ENCODE measurements around the gene COPZ2. TPM values are rescaled to one million over a fixed set of nuclear protein-coding genes. Genes with fewer than 3 reads are reported as not detected.
A peak's percentile ranks its signal among the peaks of the same experiment; 100 is the strongest.
"Not testable (repeated sequence)": the region's sequence is repeated elsewhere in the genome, so short reads cannot be mapped to it uniquely, and the experiment has no call there.

COPZ2 gene, protein sequence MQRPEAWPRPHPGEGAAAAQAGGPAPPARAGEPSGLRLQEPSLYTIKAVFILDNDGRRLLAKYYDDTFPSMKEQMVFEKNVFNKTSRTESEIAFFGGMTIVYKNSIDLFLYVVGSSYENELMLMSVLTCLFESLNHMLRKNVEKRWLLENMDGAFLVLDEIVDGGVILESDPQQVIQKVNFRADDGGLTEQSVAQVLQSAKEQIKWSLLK
- 34.4 TPM for total RNA-seq

DNA sequence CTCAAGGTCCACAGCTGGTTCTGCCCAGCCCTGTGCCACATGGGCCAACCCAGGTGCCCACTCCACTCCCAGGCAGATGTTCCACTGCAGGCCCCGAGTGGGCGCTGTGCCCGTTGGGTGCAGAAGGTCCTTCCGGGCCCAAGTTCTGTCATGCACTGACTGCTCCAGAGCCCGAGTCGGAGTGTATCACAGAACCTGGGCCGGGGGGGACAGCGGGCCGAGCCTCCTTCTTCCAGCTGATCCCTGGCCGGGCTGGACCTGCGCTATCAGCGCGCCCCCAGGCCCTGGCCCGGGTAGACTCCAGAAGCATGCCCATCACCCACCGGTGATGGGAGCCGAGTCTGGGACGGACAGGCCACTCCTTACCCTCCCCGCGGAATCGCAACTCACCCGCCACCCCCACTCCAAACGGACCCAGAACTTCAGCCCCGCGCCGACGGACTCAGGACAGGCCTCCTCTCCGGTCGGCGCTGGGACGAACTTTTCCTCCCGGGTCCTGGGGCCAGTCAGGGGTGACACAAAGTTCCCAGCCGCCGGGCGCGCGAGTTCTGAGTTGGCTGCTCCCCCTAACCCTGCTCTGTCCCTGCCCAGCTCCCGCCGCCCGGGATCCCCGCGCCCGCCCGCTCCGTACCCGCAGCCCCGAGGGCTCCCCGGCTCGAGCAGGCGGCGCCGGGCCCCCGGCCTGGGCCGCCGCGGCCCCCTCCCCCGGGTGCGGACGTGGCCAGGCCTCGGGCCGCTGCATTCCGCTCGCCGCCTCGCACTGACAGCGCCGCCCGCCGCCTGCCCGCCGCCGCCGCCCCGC lies at the start of gene COPZ2:
COPZ2 (minus strand) TSS at position 762 of the 802 bp plus-strand sequence; CDS start at position 742, 20 bp downstream.
- DNase-seq (ENCODE audit: extremely low spot score in 2 of 2) = no peak

DNA sequence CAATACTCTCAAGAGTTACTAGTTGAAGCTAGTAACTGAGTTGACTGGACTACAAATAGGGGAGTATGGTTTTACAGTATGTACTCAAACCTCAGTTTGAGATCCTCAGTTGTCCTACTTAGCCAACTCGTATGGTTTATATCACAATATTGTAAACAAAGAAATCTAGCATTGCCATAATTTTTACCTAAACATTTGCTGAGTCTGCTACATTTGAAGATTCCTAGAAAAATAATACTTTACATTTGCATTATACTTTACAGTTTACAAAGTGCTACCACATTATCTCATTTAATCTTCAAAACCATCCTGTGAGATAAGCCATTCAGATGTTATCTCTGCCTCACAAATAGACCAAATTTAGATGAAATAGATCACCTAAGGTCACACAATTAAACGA lies 47.3 kb upstream of the COPZ2 start:
- H3K9me3 ChIP-seq = no peaks in the 10 kb centered on the region
- no peaks in the 10 kb centered on the region for H3K36me3 ChIP-seq
- peaks cover 22% of the 10 kb centered on the region for H3K4me1 ChIP-seq
- no peak overlapping the region for H3K27ac ChIP-seq
- intact Hi-C loops (cut with DNase I) = no loop called here
- DNase-seq (ENCODE audit: extremely low spot score in 2 of 2) = no peak
- TF ChIP-seq, protein P1, sequence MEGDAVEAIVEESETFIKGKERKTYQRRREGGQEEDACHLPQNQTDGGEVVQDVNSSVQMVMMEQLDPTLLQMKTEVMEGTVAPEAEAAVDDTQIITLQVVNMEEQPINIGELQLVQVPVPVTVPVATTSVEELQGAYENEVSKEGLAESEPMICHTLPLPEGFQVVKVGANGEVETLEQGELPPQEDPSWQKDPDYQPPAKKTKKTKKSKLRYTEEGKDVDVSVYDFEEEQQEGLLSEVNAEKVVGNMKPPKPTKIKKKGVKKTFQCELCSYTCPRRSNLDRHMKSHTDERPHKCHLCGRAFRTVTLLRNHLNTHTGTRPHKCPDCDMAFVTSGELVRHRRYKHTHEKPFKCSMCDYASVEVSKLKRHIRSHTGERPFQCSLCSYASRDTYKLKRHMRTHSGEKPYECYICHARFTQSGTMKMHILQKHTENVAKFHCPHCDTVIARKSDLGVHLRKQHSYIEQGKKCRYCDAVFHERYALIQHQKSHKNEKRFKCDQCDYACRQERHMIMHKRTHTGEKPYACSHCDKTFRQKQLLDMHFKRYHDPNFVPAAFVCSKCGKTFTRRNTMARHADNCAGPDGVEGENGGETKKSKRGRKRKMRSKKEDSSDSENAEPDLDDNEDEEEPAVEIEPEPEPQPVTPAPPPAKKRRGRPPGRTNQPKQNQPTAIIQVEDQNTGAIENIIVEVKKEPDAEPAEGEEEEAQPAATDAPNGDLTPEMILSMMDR (IDR thresholded peaks at IDR 0.05) = no peak
- TF ChIP-seq POLR2A (IDR thresholded peaks at IDR 0.05) (no peak), POLR2AphosphoS5 (IDR thresholded peaks at IDR 0.05; ENCODE audit: insufficient read depth in 1 of 2, low read depth in 1 of 2) (no peak)
- H3K27me3 ChIP-seq = no peaks in the 10 kb centered on the region
- no peak overlapping the region for H3K4me3 ChIP-seq

More for the DNA sequence above, at the start of gene COPZ2:
- Histone ChIP-seq H3K9me3 (no peaks in the 10 kb centered on the region), H3K27me3 (no peaks in the 10 kb centered on the region), H3K4me1 (peaks cover 17% of the 10 kb centered on the region), H3K36me3 (no peaks in the 10 kb centered on the region), H3K4me3 (peak within 1 kb of the TSS; percentile 67 to 73), H3K27ac (peak within 1 kb of the TSS; percentile 86)
- peak in 1 of 2 donors; percentile 61 for TF ChIP-seq POLR2AphosphoS5 (IDR thresholded peaks at IDR 0.05; ENCODE audit: insufficient read depth in 1 of 2, low read depth in 1 of 2)
- TF ChIP-seq, protein P1 (IDR thresholded peaks at IDR 0.05) = peak in 2 of 3 experiments; percentile 6 to 38
- TF ChIP-seq POLR2A (IDR thresholded peaks at IDR 0.05) = no peak
- intact Hi-C loops (cut with DNase I) = no loop called here

DNA sequence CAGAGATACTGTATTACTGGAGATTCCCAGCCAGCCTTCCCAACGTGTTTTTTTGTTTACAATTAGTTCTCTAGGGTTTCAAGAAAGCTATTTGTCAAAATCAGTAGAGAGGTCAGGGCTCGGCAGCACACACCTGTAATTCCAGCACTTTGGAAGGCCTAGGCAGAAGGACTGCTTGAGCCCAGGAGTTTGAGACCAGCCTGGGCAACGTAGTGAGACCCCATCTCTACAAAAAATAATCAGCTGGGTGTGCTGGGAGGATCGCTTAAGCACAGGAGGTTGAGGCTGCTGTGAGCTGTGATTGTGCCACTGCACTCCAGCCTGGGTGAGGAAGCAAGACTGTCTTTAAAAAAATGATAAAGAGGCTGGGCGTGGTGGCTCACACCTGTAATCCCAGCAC lies 44.3 kb upstream of the COPZ2 start:
- Histone ChIP-seq H3K27me3 (no peaks in the 10 kb centered on the region), H3K9me3 (no peaks in the 10 kb centered on the region), H3K4me3 (no peak overlapping the region), H3K27ac (no peak overlapping the region), H3K4me1 (peaks cover 22% of the 10 kb centered on the region), H3K36me3 (no peaks in the 10 kb centered on the region)
- TF ChIP-seq POLR2A (IDR thresholded peaks at IDR 0.05) (no peak), POLR2AphosphoS5 (IDR thresholded peaks at IDR 0.05; ENCODE audit: insufficient read depth in 1 of 2, low read depth in 1 of 2) (no peak)
- TF ChIP-seq, protein P1 (IDR thresholded peaks at IDR 0.05) = no peak
- DNase-seq (ENCODE audit: extremely low spot score in 2 of 2) = no peak
- intact Hi-C loops (cut with DNase I) = no loop called here

DNA sequence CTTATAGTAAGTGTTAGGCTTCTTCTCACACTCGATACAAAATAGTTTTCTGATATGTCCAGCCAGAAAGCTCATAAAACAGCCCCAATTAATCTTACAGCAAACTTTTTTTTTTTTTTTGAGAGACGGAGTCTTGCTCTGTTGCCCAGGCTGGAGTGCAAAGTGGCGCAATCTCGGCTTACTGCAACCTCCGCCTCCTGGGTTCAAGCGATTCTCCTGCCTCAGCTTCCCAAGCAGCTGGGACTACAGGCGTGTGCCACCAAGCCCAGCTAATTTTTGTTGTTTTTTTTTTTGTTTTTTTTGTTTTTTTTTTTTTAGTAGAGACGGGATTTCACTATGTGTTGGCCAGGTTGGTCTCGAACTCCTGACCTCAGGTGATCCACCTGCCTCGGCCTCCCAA lies 39.6 kb upstream of the COPZ2 start:
- intact Hi-C loops (cut with DNase I); DNase-seq (ENCODE audit: extremely low spot score in 2 of 2); H3K4me3 ChIP-seq; H3K27me3 ChIP-seq; H3K9me3 ChIP-seq; H3K27ac ChIP-seq; H3K4me1 ChIP-seq: not testable (repeated sequence)
- H3K36me3 ChIP-seq = peaks cover 0 to 28% of the 10 kb centered on the region in 2 donors

DNA sequence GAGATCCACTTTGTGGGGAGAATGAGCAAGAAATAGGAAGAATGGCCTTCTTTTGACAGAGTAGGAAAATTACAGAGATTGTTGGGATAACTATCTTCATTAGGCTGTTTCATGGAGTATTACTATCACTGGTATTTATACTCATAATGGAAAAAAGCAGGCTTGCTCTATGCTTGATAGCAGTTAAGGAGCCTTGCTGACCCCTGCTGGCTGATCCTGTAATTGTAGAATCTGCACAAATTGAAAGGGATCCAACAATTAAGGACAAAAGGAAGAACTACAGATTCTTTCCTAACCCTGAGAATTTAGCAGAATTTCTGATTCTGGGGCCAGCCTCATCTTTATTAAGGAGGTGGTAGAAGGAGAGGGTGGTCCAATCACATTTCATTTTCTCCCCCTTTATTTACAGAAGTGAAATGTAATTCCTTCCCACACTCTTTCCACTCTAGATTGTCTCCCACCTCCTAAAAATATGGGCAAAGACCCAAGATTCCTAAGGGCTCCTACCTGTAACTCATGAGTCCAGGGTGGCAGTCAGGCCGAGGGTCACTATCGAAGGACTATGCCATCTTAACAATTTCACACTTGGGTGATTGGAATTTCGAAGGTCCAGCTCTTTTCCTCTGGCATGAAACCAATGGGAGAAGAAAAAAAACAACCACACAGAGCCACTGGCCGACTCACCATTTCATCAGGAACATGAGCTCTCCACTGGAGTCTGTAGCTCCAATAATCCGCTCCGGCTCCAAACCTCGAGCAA lies 36.9 kb upstream of the COPZ2 start:
- intact Hi-C loops (cut with DNase I) = no loop called here
- Histone ChIP-seq H3K4me1 (no peaks in the 10 kb centered on the region), H3K27me3 (no peaks in the 10 kb centered on the region), H3K4me3 (no peak overlapping the region), H3K9me3 (no peaks in the 10 kb centered on the region), H3K36me3 (peaks cover 0 to 50% of the 10 kb centered on the region in 2 donors), H3K27ac (no peak overlapping the region)
- DNase-seq (ENCODE audit: extremely low spot score in 2 of 2) = no peak
- TF ChIP-seq POLR2AphosphoS5 (IDR thresholded peaks at IDR 0.05; ENCODE audit: insufficient read depth in 1 of 2, low read depth in 1 of 2) (peak in 1 of 2 donors; percentile 88), POLR2A (IDR thresholded peaks at IDR 0.05) (no peak)
- TF ChIP-seq, protein P1 (IDR thresholded peaks at IDR 0.05) = peak; percentile 80 to 87 (median 85)

DNA sequence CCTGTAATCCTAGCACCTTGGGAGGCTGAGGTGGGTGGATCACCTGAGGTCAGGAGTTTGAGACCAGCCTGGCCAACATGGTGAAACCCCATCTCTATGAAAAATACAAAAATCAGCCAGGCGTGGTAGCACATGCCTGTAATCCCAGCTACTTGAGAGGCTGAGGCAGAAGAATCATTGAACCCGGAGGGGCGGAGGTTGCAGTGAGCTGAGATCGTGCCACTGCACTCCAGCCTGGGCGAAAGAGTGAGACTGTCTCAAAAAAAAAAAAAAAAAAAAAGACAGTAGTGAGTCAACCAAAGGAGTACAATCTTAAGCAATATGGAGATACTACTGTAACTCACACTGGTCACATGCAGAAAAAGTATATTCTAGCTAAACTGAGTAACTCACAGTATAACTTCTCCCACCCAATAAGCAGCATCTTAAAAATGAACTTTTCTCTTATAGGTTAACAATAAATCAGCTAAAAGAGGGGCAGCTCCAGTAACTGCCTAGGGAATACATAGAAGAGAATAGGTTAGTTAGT lies 36.0 kb upstream of the COPZ2 start:
- peaks cover 0 to 59% of the 10 kb centered on the region in 2 donors for H3K36me3 ChIP-seq
- not testable (repeated sequence) for H3K27ac ChIP-seq; H3K4me1 ChIP-seq; H3K27me3 ChIP-seq; H3K9me3 ChIP-seq; DNase-seq (ENCODE audit: extremely low spot score in 2 of 2); H3K4me3 ChIP-seq
- intact Hi-C loops (cut with DNase I) = loop anchor here (2.0 kb wide), 1 partner anchor 47 kb away; no protein-coding TSS in a partner anchor

DNA sequence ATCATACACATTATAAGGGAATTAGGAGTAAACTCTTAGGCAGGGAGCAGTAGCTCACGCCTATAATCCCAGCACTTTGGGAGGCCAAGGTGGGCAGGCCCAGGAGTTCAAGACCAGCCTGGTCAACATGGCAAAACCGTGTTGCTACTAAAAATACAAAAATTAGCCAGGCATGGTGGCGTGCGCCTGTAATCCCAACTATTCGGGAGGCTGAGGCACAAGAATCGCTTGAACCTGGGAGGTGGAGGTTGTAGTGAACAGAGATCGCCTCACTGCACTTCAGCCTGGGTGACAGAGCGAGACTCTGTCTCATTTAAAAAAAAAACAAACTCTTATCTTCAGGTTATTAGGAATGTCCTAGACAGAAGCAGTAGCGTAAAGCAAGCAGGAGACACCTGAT lies 35.2 kb upstream of the COPZ2 start:
- H3K4me3 ChIP-seq; DNase-seq (ENCODE audit: extremely low spot score in 2 of 2); H3K27ac ChIP-seq; H3K4me1 ChIP-seq; H3K27me3 ChIP-seq; H3K9me3 ChIP-seq: not testable (repeated sequence)
- intact Hi-C loops (cut with DNase I) = loop anchor here (2.0 kb wide), 1 partner anchor 46 kb away; no protein-coding TSS in a partner anchor
- H3K36me3 ChIP-seq = peaks cover 0 to 61% of the 10 kb centered on the region in 2 donors
